GM12872 (cell line): Measurements from ENCODE around the gene EMC6.

Experiments
- CTCF ChIP-seq: IDR thresholded peaks from 3 replicates; pipeline ENCODE4 v1.5.1; 2011; ENCODE audit warnings: low read depth, mild to moderate bottlenecking, low read length, moderate library complexity; ENCODE audit not compliant: insufficient read depth

Gene EMC6

GRCh38 chr17:3683054-3683511 is 14.5 kb downstream of the EMC6 start:
- peak; percentile 99 for TF ChIP-seq CTCF

- no peak for TF ChIP-seq CTCF
Measured at GRCh38 chr17:3685174-3685573, 16.6 kb downstream of the EMC6 start.

GRCh38 chr17:3688027-3688553 is 19.5 kb downstream of the EMC6 start:
- no peak for TF ChIP-seq CTCF

- TF ChIP-seq CTCF = no peak
Measured at GRCh38 chr17:3688852-3689261, 20.2 kb downstream of the EMC6 start.

- TF ChIP-seq CTCF = no peak
Measured at GRCh38 chr17:3689262-3690093, 20.9 kb downstream of the EMC6 start.

- no peak for TF ChIP-seq CTCF
Measured at GRCh38 chr17:3690094-3690715, 21.6 kb downstream of the EMC6 start.

GRCh38 chr17:3691617-3692067 is 23.0 kb downstream of the EMC6 start:
- peak; percentile 46; the same call in 2 of the 3 replicates for TF ChIP-seq CTCF
